ENCODE results near the gene MTCH2. TPM values are rescaled to one million over a fixed set of nuclear protein-coding genes. Genes with fewer than 3 reads are reported as not detected.

Gene MTCH2
- total RNA-seq, 4 donors from 2014 or later = 31.1 to 60.9 (median 51.2) TPM

DNA sequence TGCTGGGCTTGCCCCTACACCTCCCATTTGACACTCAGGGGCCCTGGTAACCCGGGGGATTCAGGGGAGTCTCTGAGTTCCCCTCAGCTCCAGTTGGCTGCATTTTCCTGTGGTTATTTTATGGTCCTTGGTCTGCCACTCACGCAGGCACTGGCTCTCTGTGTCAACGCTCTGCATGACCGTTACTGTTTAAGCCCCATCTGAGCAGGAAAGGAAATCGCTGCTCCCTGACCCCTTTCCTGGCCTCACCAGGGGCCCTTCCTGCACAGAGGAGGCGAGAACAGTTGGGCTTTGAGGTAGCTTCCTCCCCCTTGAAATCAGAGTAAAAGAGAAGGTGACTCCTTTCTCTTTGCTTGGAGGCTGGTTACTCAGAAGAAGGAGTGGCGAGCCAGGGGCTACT is 50.6 kb downstream of the MTCH2 start:
- H3K4me1 ChIP-seq = peaks cover 30% of the 10 kb centered on the region
- H3K4me3 ChIP-seq = no peak overlapping the region
- no peaks in the 10 kb centered on the region for H3K36me3 ChIP-seq
- no peak for TF ChIP-seq EP300 (IDR thresholded peaks at IDR 0.05)
- TF ChIP-seq, protein P1, sequence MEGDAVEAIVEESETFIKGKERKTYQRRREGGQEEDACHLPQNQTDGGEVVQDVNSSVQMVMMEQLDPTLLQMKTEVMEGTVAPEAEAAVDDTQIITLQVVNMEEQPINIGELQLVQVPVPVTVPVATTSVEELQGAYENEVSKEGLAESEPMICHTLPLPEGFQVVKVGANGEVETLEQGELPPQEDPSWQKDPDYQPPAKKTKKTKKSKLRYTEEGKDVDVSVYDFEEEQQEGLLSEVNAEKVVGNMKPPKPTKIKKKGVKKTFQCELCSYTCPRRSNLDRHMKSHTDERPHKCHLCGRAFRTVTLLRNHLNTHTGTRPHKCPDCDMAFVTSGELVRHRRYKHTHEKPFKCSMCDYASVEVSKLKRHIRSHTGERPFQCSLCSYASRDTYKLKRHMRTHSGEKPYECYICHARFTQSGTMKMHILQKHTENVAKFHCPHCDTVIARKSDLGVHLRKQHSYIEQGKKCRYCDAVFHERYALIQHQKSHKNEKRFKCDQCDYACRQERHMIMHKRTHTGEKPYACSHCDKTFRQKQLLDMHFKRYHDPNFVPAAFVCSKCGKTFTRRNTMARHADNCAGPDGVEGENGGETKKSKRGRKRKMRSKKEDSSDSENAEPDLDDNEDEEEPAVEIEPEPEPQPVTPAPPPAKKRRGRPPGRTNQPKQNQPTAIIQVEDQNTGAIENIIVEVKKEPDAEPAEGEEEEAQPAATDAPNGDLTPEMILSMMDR (IDR thresholded peaks at IDR 0.05) = no peak
- TF ChIP-seq POLR2AphosphoS5 (IDR thresholded peaks at IDR 0.05) = no peak
- TF ChIP-seq POLR2A (IDR thresholded peaks at IDR 0.05) = no peak
- H3K27me3 ChIP-seq = peaks cover 31% of the 10 kb centered on the region
- H3K9me3 ChIP-seq = no peaks in the 10 kb centered on the region
- WGBS = 77% methylated on average over 7 of the region's 7 CpGs
- no peak overlapping the region for H3K27ac ChIP-seq
- no peak for DNase-seq (ENCODE audit: low spot score in 2 of 2)

DNA sequence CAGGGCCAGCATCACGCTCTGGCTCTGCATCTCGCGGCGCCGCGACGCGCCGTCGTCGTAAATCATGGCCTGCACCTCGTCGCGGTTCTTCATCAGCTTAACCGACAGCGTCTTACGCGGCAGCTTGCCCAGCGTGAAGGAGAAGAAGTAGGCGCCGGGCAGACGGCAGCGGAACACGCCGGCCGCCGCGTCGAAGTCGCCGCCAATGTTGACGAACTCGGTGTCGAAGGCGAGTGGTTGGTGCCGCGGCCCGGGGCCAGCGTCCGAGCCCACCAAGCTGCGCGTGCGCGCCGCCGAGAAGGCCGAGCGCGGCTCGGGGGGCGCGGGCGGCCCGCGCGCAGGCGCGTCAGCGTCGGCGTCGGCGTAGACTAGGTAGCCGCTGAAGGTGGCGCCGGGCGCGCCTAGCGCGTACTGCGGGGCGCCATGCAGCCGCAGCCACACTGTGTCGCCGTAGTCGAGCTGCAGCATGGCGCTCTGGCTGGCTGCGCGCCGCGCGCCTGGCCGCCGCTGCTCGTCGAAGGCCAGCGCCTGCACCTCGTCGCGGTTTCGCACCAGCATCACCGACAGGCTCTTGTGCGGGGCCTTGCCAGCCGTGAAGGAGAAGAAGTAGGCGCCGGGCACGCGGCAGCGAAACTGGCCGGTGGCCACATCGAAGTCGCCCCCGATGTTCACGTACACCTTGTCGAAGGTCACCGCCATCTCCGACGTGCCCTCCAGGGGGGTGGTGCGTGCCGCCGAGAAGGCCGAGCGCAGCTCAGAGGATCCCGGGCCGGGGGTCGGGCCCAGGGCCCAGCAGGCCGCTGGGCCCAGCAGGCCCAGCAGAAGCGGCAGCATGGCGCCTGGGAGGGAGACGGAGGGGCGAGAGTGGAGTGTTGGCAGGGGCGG is 52.1 kb downstream of the MTCH2 start:
- 49% methylated on average over 64 of the region's 122 CpGs for WGBS
- no peak for TF ChIP-seq EP300 (IDR thresholded peaks at IDR 0.05)
- TF ChIP-seq POLR2A (IDR thresholded peaks at IDR 0.05) = no peak
- no peak for TF ChIP-seq POLR2AphosphoS5 (IDR thresholded peaks at IDR 0.05)
- TF ChIP-seq, protein P1 (IDR thresholded peaks at IDR 0.05) = no peak
- Histone ChIP-seq H3K4me1 (peaks cover 39% of the 10 kb centered on the region), H3K36me3 (no peaks in the 10 kb centered on the region), H3K27ac (no peak overlapping the region), H3K4me3 (peak overlapping the region; percentile 31), H3K27me3 (peaks cover 31% of the 10 kb centered on the region), H3K9me3 (no peaks in the 10 kb centered on the region)
- DNase-seq (ENCODE audit: low spot score in 2 of 2) = no peak

DNA sequence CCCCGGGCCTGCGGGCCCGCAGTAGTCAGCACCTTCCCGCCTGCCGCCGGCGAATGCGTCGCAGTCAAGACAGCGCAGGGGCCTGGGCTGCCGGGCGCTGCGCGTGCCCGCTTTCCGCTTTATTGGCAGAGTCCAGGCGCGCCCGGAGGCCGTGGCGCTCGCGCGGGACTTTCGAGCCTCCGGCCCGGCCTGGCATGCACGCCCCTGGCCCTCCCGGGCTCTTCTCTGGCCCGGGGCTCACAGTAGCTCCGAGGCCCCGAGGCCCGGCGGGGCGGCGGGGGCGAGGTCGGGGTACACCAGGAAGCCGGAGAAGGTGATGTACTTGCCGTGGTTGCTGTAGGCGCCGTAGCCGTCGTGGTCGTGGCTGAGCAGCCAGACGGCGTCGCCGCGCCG is 52.8 kb downstream of the MTCH2 start:
- 50% methylated on average over 23 of the region's 51 CpGs for WGBS
- H3K27me3 ChIP-seq = peaks cover 24% of the 10 kb centered on the region
- H3K36me3 ChIP-seq = peaks cover 6% of the 10 kb centered on the region
- peak overlapping the region; percentile 31 for H3K4me3 ChIP-seq
- no peak for DNase-seq (ENCODE audit: low spot score in 2 of 2)
- peaks cover 39% of the 10 kb centered on the region for H3K4me1 ChIP-seq
- no peak overlapping the region for H3K27ac ChIP-seq
- H3K9me3 ChIP-seq = no peaks in the 10 kb centered on the region
- TF ChIP-seq EP300 (IDR thresholded peaks at IDR 0.05) = no peak
- no peak for TF ChIP-seq POLR2A (IDR thresholded peaks at IDR 0.05)
- TF ChIP-seq, protein P1 (IDR thresholded peaks at IDR 0.05) = no peak
- TF ChIP-seq POLR2AphosphoS5 (IDR thresholded peaks at IDR 0.05) = no peak

DNA sequence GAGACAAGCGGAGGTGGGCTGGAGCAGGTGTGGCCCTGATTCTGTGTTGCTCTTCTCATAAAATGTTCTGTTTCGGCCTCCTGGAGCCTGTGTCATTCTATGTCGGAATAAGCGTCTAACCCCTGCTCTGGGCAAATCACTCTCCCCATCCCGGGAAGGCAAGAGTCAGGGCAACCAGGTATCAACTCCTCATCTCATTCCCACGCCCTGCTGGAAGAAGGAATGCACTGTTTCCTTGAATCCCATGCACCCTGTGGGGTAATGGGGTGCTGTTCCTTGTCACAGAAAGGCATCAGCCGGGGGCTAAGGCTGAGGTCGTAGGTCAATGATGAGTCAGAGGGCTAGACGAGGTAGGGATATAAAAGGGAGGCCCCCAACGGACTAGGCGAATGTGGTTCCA is 53.2 kb downstream of the MTCH2 start:
- peaks cover 20% of the 10 kb centered on the region for H3K27me3 ChIP-seq
- H3K4me3 ChIP-seq = peak overlapping the region; percentile 31
- no peak for TF ChIP-seq POLR2AphosphoS5 (IDR thresholded peaks at IDR 0.05)
- TF ChIP-seq, protein P1 (IDR thresholded peaks at IDR 0.05) = no peak
- TF ChIP-seq EP300 (IDR thresholded peaks at IDR 0.05) = no peak
- TF ChIP-seq POLR2A (IDR thresholded peaks at IDR 0.05) = no peak
- no peaks in the 10 kb centered on the region for H3K9me3 ChIP-seq
- no peak for DNase-seq (ENCODE audit: low spot score in 2 of 2)
- peaks cover 36% of the 10 kb centered on the region for H3K4me1 ChIP-seq
- H3K27ac ChIP-seq = no peak overlapping the region
- 81% methylated on average over 11 of the region's 11 CpGs for WGBS
- peaks cover 11% of the 10 kb centered on the region for H3K36me3 ChIP-seq

DNA sequence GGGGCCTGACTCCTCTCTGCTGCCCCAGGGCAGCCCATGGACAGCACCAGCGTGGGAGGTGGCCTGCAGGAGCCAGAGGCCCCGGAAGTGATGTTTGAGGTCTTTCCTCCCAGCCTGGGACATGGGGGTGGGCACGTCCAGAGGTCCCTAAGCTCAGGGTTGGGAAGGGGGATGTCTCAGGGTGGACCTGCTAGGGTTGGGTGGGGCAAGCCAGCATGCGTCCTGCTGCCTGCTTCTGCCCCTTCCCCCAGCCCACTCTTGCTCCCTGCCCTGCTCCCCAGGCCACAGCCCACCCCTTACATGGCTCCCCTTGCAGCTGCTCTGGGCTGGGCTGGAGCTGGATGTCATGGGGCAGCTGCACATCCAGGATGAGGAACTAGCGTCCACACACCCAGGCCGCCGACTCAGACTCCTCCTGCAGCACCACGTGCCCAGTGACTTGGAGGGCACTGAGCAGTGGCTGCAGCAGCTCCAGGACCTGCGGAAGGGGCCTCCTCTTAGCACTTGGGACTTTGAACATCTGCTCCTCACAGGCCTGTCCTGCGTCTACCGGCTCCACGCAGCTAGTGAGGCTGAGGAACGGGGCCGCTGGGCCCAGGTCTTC is 54.5 kb downstream of the MTCH2 start:
- TF ChIP-seq, protein P1 (IDR thresholded peaks at IDR 0.05) = no peak
- TF ChIP-seq POLR2AphosphoS5 (IDR thresholded peaks at IDR 0.05) = no peak
- no peak for TF ChIP-seq POLR2A (IDR thresholded peaks at IDR 0.05)
- TF ChIP-seq EP300 (IDR thresholded peaks at IDR 0.05) = no peak
- Histone ChIP-seq H3K4me1 (peaks cover 25% of the 10 kb centered on the region), H3K4me3 (peak overlapping the region; percentile 24), H3K9me3 (no peaks in the 10 kb centered on the region), H3K36me3 (peaks cover 24% of the 10 kb centered on the region), H3K27me3 (peaks cover 7% of the 10 kb centered on the region), H3K27ac (peak overlapping the region; percentile 65)
- WGBS = 53% methylated on average over 10 of the region's 14 CpGs
- DNase-seq (ENCODE audit: low spot score in 2 of 2) = peak in 1 of 2 donors; percentile 82
